Measurements from ENCODE around the gene SSTR3.
"Not testable (repeated sequence)": the region's sequence is repeated elsewhere in the genome, so short reads cannot be mapped to it uniquely, and the experiment has no call there.

SSTR3 gene

DNA sequence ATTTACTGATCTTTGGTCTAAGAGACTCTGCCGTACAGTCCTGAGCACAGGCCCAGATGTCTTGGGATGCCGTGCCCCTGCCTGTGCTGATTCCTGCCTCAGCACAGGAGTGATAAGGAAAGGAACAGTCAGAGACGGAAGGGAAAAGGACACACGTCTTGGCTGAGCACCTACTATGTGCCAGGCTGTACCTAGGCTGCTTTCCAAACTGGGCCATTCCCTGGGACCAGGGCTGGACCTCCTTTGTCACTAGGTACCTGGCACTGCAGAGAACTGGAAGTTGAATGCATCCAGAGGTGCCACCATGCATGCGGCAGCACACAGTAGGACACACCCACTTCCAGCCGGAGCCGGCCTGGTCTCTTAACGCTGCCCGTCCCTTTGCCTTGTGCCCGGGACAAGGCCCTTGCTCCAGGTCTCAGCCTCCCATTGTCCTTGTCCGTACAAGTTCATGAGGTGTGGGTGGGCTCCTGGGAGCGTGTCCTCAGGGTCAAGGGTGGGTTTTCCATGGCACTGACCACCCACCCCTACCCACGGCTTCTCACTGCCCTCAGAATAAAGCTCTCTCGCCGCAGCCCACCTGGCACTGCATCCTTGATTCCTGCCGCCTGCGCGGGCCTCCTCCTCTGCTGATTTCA, 1.1 kb upstream of the SSTR3 start:
- no peak for DNase-seq

DNA sequence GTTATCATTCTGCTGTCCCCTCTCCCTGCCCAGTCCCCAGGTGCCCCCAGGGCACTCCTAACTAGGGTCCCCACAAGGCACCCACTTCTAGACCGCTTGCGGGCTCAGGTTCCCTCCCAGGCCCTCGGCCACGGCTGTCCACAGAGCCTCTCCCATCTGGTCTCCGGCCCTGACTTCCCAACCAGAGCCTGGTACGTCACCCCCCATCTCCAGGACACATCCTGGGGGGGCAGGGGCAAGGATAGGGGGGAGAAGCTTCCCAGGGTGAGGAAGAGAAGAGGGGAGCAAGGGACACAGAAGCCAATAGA, 457 bp downstream of the SSTR3 start:
- no peak for DNase-seq

DNA sequence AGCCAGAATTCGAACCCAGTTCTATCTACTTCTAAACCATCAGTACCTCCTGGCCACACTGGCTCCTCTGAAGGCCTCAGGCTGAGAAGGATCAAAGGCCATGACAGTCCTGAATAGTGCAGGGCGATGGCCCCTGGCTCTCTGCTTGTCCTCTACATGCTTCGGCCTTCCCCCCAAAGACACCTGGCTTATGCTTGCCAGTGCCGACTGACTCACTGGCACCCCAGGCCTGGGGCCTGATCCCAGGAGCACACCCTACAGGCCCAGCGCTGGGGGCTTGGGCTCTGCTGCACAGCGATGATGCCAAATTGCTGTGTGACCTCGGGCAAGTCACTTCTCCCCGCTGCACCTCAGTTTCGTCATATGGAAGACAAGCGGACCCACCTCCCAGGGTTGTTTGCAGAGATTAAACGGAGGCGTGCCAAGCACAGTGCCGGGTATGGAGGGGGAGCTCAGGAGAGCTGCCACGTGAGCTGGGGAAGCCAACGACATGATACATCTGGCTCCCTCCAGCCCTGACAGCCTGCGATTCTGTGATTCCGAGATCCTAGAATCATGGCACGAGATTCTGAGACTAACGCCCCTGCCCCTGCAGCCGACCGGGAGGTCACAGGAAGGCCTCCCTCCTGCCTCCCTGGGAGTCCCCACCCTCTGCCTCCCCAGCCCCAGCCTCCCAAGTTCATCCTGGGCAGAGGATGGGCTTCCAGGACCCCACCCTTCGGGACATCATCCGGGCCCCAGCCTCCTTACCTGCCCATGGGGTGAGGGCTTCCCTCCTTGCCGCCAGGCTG, 1.0 kb downstream of the SSTR3 start:
- peak in 8 of 58 donors; percentile 9 to 59 (median 42) for DNase-seq

DNA sequence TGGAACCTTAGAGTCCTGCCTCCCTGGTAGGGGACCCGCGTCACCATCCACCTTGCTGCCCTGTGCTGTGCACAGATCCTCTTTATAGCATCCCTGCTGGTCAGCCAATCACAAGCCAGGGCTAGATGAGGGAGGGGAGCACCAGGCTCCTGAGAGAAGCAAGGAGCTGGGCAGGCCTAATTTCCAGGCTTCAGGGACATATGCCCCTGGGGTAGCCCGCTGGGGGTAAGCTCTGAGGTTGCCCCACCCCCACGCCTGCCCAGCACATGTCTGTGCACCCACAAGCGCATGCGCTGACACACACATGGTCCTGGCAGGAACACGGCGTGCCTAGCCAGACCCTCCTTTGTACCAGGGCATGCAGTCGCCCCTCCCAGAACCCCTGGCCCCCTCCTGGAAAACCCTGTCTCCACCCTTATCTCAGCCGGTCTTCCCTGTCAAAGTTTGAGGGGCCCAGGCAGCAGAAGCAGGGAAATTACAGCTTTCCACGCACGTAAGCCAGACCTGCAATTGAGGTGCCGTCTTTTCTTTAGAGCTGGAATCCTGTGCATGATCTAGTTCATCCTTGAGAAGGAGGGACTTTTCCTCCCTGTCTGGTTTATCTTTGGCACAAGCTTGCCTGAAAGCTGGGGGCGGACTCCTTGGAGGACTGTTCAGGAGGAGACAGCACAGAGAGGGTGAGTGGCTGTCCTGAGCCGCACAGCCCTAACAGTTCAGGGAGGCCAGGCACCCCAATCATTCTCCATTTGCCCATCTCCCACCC, 2.1 kb downstream of the SSTR3 start:
- peak in 18 of 58 donors; percentile 19 to 79 (median 34) for DNase-seq

DNA sequence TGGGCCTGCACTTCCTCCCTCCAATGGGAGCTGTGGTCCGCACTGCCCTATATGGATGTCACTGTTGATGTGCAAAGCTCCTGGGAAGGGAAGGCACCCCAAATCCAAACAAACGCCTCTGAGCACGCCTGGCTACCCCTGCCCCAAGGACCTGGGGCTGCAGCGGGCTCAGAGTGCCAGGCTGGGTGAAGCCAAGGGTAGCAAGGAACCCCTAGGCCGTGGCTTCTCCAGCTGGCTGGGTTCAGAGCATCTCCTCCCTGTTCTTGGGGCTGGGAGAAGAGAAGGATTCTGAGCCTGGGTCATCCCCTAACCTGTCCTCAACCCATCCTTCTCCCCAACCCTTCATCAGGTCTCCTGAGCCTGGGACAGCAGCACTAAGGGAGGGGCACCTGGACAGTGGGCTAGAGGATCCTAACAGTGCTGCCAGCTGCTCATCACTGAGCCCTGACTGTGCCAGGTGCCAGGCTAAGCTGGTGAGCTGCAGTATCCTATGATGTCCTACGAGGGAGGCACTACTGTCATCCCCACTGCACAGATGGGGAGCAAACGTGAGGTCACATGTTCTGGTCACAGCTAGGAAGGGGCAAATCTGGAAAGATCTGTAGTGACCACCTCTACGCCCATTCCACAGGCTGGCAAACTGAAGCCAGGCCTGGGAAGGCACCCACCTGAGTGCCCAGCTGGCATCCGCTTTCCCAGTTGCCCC, 3.0 kb downstream of the SSTR3 start:
- no peak for DNase-seq

DNA sequence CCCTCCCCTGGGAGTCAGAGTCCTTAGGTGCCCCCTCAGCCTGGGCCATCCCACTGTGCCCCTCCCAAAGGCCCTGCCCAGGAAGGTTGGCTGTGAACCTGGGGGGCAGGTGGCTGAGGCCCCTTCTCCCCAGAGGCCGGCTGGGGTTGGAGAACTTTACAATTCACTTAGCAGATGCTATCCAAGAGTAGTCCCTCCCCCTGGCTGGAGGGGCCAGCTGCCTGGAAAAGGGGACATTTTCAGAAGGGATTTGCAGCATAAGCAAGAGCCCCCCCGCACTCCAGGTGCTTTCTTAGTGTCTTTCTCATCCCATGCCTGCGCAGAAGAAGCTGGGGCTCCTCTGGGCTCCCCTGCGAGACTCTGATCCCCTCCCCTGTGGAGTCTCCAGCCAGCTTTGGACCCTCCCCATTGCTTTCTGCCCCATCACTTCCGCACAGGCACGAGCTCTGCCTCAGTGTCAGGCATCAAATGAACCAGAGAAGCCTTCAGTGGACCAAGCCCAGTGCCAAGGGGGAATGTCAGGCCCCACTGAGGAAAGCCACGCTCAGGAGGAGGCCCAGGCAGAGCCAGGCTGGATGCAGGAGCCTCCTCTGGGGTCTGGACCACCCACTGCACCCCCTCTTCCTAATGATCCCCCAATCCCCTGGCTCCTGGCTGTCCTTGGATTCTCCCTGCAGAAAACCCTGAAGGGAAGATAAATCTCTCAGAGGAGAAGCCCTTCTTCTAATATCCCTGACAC, 3.7 kb downstream of the SSTR3 start:
- DNase-seq, result no peak

DNA sequence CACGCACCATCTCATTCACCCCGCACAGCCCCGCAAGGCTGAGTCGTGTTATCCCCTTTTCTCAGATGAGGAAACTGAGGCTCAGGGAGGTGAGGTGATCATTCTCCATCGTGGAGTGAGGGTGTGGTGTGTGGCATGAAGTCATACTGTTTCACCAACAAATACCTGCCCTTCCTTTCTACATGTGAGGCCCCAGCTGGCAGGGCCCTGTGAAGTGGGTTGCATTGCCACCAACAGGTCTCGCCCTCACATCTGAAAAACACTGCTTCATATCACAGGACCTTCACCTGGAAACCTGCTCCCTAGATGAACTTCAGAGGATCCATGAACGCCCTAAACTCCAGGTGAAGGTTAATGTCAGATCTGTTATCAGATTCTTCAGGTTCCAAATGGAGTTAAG, 4.3 kb downstream of the SSTR3 start:
- no peak for DNase-seq

DNA sequence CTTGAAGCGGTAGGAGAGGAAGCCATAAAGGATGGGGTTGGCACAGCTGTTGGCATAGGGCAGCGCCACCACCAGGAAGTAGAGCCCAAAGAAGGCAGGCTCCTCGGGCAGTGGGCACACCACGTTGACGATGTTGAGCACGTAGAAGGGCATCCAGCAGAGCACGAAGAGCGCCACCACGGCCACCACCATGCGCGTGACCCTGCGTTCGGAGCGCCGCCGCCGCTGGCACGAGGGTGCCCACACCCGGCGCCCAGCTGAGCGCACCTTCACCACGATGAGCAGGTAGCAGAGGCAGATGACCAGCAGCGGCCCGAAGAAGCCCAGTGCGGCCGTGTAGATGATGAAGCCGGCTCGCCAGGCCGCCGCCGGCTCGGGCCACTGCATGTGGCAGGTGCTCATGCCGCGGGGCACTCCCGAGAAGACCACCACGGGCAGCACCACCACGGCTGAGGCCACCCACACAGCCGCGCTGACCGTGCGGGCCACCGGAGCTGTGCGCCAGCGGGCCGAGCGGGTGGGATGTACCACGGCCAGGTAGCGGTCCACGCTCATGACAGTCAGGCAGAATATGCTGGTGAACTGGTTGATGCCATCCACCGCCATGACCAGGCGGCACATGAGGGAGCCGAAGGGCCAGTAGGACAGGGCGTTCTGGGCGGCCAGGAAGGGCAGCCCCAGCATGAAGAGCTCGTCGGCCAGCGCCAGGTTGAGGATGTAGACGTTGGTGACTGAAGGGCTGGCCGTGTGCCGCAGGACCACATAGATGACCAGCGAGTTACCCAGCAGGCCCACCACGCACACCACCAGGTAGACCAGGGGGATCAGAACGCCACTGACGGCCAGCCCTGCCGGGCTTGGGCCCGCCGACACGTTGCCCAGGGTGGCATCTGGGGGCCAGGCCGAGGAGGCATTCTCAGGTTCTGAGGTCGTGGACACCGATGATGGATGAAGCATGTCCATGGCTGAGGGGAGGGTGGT, 5.1 kb downstream of the SSTR3 start:
- no peak for DNase-seq

DNA sequence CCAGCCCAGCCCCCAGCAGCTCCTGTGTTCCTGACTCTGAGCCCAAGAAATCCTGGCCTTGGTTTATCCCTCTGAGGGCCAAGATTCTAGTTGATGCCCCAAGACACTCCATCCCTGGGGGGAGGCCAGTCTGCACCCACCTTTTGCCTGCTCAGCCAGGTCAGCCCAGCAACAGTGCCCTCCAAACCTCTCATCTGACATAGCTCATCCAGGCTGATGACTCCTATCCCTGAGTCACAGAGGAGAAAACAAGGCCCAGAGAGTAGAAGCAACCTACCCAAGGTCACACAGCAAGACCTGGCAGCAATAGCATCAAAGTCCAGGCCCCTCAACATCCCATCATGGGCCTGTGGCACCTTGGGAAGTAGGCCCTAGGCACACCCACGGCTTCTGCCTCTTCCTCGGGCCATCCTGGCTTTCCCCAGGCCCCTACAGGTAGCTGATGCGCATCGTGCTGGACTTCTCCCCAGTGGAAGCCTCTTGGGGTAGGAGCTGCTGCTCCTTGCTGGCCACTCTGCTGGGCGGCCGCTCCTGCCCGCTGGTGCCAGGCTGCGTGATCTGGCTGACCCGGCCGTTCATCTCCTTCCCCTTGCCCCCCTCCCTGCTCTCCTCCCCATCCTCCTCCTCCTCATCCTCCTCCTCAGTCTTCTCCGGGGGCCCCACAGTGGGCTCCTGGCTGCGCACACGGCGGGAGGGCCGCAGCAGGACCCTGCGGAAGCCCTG, 6.0 kb downstream of the SSTR3 start:
- no peak for DNase-seq

DNA sequence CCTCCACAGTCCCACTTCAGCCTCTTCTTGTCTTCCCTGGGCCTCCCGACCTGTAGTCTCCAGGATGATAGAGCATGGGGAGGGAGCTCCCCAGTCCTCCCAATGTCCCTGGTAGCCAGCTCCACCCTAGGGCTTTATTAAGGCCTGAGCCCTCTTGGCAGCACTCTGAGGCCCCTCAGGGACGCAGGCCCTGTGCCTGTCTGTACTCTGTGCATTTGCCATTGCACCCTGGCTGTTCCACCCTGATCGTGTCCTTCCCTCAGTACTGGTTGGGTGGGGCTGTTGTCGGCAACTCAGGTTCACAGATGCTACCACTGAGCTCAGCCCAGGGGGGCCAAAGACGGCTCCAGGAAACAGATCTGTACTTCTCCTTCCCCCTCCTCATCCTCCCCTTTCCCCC, 7.2 kb downstream of the SSTR3 start:
- DNase-seq, result no peak

DNA sequence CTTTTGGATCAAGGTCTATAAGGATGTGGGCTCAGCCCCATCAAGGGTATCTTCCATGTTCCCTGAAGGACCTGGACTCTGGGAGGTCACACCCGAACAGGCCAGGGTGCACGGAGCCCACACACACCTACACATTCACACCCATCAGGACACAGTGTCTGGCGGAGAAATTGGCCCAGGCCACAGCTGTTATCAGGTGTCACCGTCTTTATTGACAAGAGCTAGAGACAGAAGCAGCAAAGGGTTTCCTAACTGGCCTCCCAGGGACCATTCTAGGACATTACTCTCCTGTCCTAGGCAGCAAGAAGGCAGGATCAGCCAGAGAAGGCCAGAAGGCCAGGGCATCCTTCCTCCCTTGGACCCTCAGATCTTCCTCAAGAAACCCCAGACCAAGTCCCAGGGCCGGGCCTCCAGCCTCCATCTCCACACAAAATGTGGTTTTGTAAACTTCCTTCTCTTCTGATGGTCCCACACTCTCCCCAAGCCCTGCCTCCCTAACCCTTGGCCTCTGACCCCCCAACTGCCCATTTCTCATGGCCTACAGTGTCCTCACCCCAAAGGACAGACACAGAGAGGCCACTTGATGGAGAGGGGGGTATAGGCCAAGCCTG, 8.1 kb downstream of the SSTR3 start:
- no peak for DNase-seq

DNA sequence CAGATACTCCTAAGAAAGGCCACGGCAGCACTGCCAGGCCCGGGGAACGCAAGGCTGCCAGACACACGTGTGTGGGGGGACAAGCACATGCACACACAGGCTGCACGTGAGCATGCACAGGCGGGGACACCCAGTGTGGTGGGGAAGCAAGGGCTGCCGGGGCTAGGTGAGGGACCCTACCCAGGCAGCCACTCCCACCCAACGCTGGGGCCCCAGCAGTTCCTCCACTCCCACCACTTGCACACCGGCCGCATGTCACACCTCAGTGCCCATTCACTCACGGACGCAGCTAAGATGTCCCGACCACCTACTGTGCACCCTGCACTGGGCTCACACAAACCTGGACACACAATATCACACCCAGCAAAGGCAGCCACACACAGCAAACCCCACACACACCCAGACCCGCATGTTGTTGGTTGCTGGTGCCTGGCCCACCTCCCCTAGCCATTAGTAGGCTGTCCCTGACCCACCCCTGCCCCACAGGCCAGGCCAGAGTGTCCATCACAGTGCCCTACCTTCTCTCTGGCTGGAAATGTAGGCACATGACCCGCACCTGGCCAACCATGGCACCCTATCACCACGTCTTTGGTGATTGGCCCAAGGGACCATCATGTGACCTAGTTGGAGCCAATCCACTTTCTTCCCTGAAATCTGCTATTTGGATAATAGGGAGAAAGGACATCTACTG, 8.8 kb downstream of the SSTR3 start:
- DNase-seq, result peak in 1 of 58 donors; percentile 19

DNA sequence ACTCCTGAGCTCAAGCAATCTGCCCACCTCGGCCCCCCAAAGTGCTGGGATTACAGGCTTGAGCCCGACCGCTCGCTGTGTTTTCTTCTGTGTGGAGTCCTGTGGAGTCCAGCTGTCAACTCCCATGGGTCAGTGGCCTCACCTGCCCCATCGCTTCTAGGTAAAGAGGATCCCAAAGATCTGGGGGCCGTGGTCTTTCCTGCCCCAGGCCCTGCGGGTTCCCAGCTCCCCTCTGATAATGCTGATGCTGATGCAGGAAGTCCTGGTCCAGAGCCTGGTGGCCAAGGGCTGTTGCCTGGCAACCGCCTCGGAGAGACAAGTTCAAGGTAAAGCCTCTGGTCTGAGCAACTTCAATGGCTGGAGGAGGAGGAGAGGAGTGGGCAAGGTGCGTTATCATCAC, 9.6 kb downstream of the SSTR3 start:
- no peak for DNase-seq

DNA sequence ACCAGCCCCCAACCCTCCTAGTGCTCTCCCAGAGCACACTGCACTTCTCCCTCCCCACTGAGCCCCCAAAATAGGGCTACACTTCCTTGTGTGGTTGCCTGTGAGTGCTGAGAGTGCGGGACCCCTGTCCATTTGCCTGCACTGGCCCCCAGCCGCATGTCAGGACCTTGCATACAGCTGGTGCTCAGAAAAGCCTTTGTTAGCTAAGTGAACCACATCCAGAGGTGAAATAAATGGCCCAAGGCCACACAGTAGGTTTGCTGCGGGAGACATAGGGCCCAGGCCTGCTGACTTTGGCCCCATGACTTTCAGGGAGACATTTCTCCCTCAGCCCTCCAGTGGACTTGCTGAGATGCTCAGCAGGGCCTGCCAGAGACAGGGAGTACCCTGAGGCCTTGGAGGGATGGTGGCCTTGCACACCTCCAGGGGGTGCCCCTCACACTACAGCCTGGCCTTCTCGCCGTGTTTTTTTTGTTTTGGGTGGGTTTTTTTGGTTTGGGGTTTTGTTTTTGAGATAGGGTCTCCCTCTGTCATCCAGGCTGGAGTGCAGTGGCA, 10.2 kb downstream of the SSTR3 start:
- DNase-seq, result no peak

DNA sequence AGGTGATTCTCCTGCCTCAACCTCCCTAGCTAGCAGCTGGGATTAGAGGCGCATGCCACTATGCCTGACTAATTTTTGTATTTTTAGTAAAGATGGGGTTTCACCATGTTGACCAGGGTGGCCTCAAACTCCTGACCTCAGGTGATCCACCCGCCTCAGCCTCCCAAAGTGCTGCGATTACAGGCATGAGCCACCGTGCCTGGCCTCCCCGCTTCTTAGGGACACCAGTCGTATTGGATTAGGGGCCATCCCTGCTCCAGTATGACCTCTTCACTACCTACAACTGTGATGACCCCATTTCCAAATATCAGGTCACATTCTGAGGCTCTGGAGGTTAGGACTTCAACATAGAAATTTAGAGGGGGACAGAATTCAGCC, 10.8 kb downstream of the SSTR3 start:
- not testable (repeated sequence) for DNase-seq

DNA sequence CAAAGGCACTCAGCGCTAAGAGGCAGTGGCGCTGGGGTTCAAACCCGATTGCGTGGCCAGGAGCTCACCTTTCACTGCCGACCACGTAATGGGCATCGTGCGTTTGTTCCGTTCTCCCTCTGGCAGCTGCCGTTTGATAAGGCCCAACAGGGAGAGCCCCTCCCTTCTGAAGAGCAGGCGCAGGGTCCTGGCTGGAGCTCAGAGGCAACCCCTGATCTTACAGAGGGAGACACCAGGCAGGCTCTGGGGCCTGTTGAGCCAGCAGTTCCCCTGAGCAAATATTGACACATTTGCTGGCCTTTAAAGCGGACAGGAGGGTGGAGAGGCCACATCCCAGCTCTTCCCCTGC, 12.5 kb downstream of the SSTR3 start:
- DNase-seq, result no peak

DNA sequence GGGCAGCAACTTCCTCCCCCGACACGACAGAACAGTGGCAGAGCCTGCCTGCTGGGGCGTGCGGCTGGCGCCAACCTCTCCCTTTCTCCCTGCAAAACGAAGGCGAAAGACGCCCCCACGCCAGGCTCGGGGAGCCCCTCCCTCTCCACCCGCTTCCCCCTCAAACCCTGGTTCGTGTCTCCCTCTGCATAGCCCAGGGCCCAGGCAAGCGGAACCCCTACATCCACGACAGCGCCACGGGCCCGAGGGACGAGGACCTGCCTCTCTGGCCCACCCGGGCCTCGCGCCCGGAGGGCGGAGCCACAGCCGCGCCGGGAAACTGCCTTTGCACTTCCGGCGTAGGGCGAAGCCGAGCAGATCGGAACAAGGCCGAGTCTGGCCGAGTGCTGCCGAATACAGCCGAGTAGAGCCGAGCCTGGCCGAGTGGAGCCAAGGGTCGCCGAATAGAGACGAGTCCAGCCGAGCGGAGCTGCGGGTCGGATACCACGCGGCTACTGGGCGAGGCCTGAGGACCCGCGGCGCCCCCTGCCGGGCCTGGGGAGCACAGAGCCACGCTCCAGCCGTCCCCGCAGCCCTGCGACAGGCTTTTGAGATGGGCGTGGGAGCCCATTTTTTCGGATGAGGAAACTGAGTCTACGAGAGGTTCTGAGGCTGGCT, 13.0 kb downstream of the SSTR3 start:
- peak; percentile 86 to 100 (median 97) for DNase-seq
